Mesenchymal stem cell (in vitro differentiated cells and primary cell): Measurements from ENCODE around the gene CEP128.

ENCODE experiments used
- DNase-seq: peaks from one replicate; pipeline ENCODE4 v3.0.0-alpha.2; 2013
- H2AFZ ChIP-seq: one replicate; pipeline ENCODE4 v1.6.1; 2013; ENCODE audit warnings: low read depth, mild to moderate bottlenecking, control low read depth, inconsistent platforms, low read length, moderate library complexity
- H2AK5ac ChIP-seq: 2 replicates; pipeline ENCODE4 v1.6.1; 2013; ENCODE audit warnings: low read length, moderate library complexity, mild to moderate bottlenecking, inconsistent platforms; ENCODE audit not compliant: severe bottlenecking
- H2BK120ac ChIP-seq: one replicate; pipeline ENCODE4 v1.6.1; 2013; ENCODE audit warnings: low read depth, mild to moderate bottlenecking, inconsistent platforms, low read length, moderate library complexity
- H2BK12ac ChIP-seq, 2 experiments: one replicate each; pipeline ENCODE4 v1.6.1; 2013; ENCODE audit warnings: inconsistent platforms in 2 of 2, low read length in 2 of 2, mild to moderate bottlenecking in 2 of 2, moderate library complexity in 2 of 2, control low read depth in 1 of 2
- H2BK15ac ChIP-seq: one replicate; pipeline ENCODE4 v1.6.1; 2013; ENCODE audit warnings: mild to moderate bottlenecking, low read depth, inconsistent platforms; ENCODE audit not compliant: poor library complexity, severe bottlenecking
- H2BK5ac ChIP-seq: 2 replicates; pipeline ENCODE4 v1.6.1; 2013; ENCODE audit warnings: low read depth, mild to moderate bottlenecking, low read length, control low read depth, inconsistent platforms; ENCODE audit not compliant: poor library complexity, severe bottlenecking
- H3K14ac ChIP-seq, 2 experiments: one replicate each; pipeline ENCODE4 v1.6.1; 2013; ENCODE audit warnings: inconsistent platforms in 2 of 2, low read length in 2 of 2, control low read depth in 1 of 2, mild to moderate bottlenecking in 1 of 2, moderate library complexity in 1 of 2
- H3K18ac ChIP-seq, 2 experiments: one replicate each; pipeline ENCODE4 v1.6.1; 2013; ENCODE audit warnings: inconsistent platforms in 2 of 2, low read length in 2 of 2, control low read depth in 1 of 2, low read depth in 1 of 2, mild to moderate bottlenecking in 1 of 2
- H3K23ac ChIP-seq, 2 experiments: one replicate each; pipeline ENCODE4 v1.6.1; 2013; ENCODE audit warnings: inconsistent platforms in 2 of 2, low read length in 2 of 2, mild to moderate bottlenecking in 2 of 2, moderate library complexity in 2 of 2, control low read depth in 1 of 2
- H3K27ac ChIP-seq: 2 replicates; pipeline ENCODE4 v1.5.1; 2013; ENCODE audit warnings: mild to moderate bottlenecking, moderate library complexity, low read length, control low read depth, inconsistent platforms; ENCODE audit not compliant: poor library complexity, severe bottlenecking
- H3K27me3 ChIP-seq, 2 experiments: 2 replicates each; pipeline versions ENCODE4 v1.6.1 to v1.7.0; 2013; ENCODE audit warnings: low read length in 2 of 2, mild to moderate bottlenecking in 2 of 2, moderate library complexity in 2 of 2, control low read depth in 1 of 2, inconsistent platforms in 1 of 2; ENCODE audit not compliant: control insufficient read depth in 1 of 2, insufficient read depth in 1 of 2
- H3K36me3 ChIP-seq, 2 experiments: 2 replicates each; pipeline versions ENCODE4 v1.6.1 to v1.7.0; 2013; ENCODE audit warnings: low read length in 2 of 2, control low read depth in 1 of 2, inconsistent platforms in 1 of 2, low read depth in 1 of 2, mild to moderate bottlenecking in 1 of 2; ENCODE audit not compliant: insufficient read depth in 2 of 2, control insufficient read depth in 1 of 2
- H3K4ac ChIP-seq, 2 experiments: one replicate each; pipeline ENCODE4 v1.6.1; 2013; ENCODE audit warnings: inconsistent platforms in 2 of 2, low read length in 2 of 2, mild to moderate bottlenecking in 2 of 2, moderate library complexity in 2 of 2, control low read depth in 1 of 2, low read depth in 1 of 2
- H3K4me1 ChIP-seq: 2 replicates; pipeline ENCODE4 v1.6.1; 2013; ENCODE audit warnings: low read depth, low read length, control low read depth; ENCODE audit not compliant: control insufficient read depth, insufficient read depth
- H3K4me2 ChIP-seq: 2 replicates; pipeline ENCODE4 v1.6.1; 2013; ENCODE audit warnings: low read length, mild to moderate bottlenecking, inconsistent platforms; ENCODE audit not compliant: poor library complexity, severe bottlenecking
- H3K4me3 ChIP-seq, 2 experiments: 2 replicates each; pipeline versions ENCODE4 v1.5.1 to v1.7.0; 2013; ENCODE audit warnings: low read length in 2 of 2, mild to moderate bottlenecking in 2 of 2, control low read depth in 1 of 2, low read depth in 1 of 2; ENCODE audit not compliant: insufficient read depth in 1 of 2
- H3K79me1 ChIP-seq: replicated peaks from 2 replicates; pipeline ENCODE4 v1.6.1; 2013; ENCODE audit warnings: mild to moderate bottlenecking, control low read depth, low read length, inconsistent platforms; ENCODE audit not compliant: poor library complexity, severe bottlenecking
- H3K9ac ChIP-seq: 2 replicates; pipeline ENCODE4 v1.7.0; 2013; ENCODE audit warnings: mild to moderate bottlenecking, low read length, moderate library complexity
- H3K9me3 ChIP-seq: 2 replicates; pipeline ENCODE4 v1.7.0; 2013; ENCODE audit warnings: mild to moderate bottlenecking, low read length; ENCODE audit not compliant: control insufficient read depth
- H4K8ac ChIP-seq: one replicate; pipeline ENCODE4 v1.6.1; 2013; ENCODE audit warnings: inconsistent platforms, mild to moderate bottlenecking, low read length, moderate library complexity
- H4K91ac ChIP-seq: one replicate; pipeline ENCODE4 v1.6.1; 2013; ENCODE audit warnings: mild to moderate bottlenecking, low read length, inconsistent platforms
- WGBS: methylation state at CpG from one replicate; pipeline ENCODE4 v1.1.7; 2013; ENCODE audit warnings: mixed read lengths; 5-methylcytosine and 5-hydroxymethylcytosine counted together

CEP128 gene

DNA sequence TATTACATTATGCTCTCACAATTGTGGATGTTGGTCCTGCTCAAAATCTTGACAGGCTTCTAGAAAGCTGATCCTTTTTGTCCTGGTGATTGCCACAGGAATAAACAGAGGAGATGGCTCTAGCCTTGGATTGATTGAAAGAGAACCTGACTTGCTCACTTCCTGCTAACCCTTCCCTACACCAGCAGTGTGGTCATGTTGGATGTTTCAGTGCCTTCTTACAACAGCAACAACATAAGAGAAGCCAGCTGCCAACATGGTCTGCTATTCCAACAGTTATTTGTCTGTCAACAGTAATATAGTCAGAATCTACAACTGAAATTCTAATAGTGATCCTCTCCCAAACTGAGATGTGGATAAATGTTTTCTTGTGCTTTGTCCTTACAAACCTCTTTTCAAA lies 418.6 kb downstream of the CEP128 start:
- no peak overlapping the region for H3K23ac ChIP-seq
- no peak overlapping the region for H4K8ac ChIP-seq
- no peaks in the 10 kb centered on the region for H3K9me3 ChIP-seq
- no peak overlapping the region for H3K27ac ChIP-seq
- no peaks in the 10 kb centered on the region for H3K36me3 ChIP-seq
- H3K27me3 ChIP-seq: no peaks in the 10 kb centered on the region
- H2BK5ac ChIP-seq: no peak overlapping the region
- H3K4me3 ChIP-seq: no peak overlapping the region
- no peak overlapping the region for H3K4me2 ChIP-seq
- H4K91ac ChIP-seq: no peak overlapping the region
- H2AFZ ChIP-seq: no peak overlapping the region
- no peak overlapping the region for H3K14ac ChIP-seq
- H3K79me1 ChIP-seq: no peaks in the 10 kb centered on the region
- no peak overlapping the region for H2BK120ac ChIP-seq
- H2BK15ac ChIP-seq: no peak overlapping the region
- no peak overlapping the region for H3K18ac ChIP-seq
- no peak overlapping the region for H2BK12ac ChIP-seq
- no peak overlapping the region for H2AK5ac ChIP-seq
- no peak overlapping the region for H3K9ac ChIP-seq
- DNase-seq: peak; percentile 14
- no peaks in the 10 kb centered on the region for H3K4me1 ChIP-seq
- no peak overlapping the region for H3K4ac ChIP-seq

DNA sequence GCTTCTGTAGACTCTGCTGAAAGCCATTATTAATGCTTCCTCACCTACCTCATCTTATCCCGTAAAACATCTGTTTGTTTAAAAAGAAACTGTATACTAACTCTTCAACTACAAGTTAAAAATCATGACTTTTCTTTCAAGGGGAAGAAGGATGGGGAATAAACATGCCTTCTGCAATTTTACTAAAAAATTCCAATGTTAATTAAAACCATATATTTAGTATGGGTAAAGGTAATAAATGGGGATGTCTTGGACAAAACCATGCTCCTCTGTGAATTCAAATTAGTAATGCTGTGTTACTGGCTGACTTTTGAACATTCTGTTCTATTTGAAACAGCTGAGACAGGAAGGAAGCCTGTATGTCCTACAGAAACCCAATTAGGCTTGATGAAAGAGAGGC lies 419.1 kb downstream of the CEP128 start:
- Histone ChIP-seq H2BK15ac (no peak overlapping the region), H3K27ac (no peak overlapping the region), H2BK12ac (no peak overlapping the region), H3K4me2 (no peak overlapping the region), H3K4me1 (no peaks in the 10 kb centered on the region), H3K4me3 (no peak overlapping the region), H2AFZ (no peak overlapping the region), H2BK120ac (no peak overlapping the region), H3K23ac (no peak overlapping the region), H3K14ac (no peak overlapping the region), H3K79me1 (no peaks in the 10 kb centered on the region), H4K8ac (no peak overlapping the region), H3K4ac (no peak overlapping the region), H3K9ac (no peak overlapping the region), H2AK5ac (no peak overlapping the region), H4K91ac (no peak overlapping the region), H3K18ac (no peak overlapping the region), H2BK5ac (no peak overlapping the region), H3K9me3 (no peaks in the 10 kb centered on the region), H3K36me3 (no peaks in the 10 kb centered on the region), H3K27me3 (no peaks in the 10 kb centered on the region)
- no peak for DNase-seq
- WGBS: no CpG with 5 or more reads among the region's 1 CpG

DNA sequence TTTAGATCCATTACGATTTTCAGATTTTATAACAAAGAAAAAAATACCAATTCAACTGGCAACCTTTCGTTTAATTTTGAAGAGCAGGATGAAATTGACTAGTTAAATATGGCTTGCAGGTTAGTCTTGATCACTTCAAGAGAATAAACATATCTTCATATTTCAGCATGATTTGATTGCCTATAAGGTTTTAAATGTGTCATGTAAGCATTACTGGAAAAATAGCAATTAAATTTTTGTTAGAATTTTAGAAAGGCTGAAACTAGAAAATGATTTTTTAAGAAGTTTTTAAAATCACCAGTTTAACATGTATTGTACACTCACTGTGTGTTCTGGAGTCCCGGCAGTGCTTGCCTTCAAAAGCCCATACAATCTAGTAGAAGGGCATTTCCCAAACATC lies 420.1 kb downstream of the CEP128 start:
- Histone ChIP-seq H4K8ac (no peak overlapping the region), H2BK120ac (no peak overlapping the region), H3K79me1 (no peaks in the 10 kb centered on the region), H2BK5ac (no peak overlapping the region), H3K4me1 (no peaks in the 10 kb centered on the region), H3K27me3 (no peaks in the 10 kb centered on the region), H3K9ac (no peak overlapping the region), H3K27ac (no peak overlapping the region), H3K23ac (no peak overlapping the region), H3K18ac (no peak overlapping the region), H4K91ac (no peak overlapping the region), H2BK12ac (no peak overlapping the region), H3K14ac (no peak overlapping the region), H2BK15ac (no peak overlapping the region), H3K4me3 (no peak overlapping the region), H2AFZ (no peak overlapping the region), H2AK5ac (no peak overlapping the region), H3K36me3 (no peaks in the 10 kb centered on the region), H3K4me2 (no peak overlapping the region), H3K9me3 (no peaks in the 10 kb centered on the region), H3K4ac (no peak overlapping the region)
- WGBS: 80% methylated on average over 1 of the region's 3 CpGs
- DNase-seq: no peak

DNA sequence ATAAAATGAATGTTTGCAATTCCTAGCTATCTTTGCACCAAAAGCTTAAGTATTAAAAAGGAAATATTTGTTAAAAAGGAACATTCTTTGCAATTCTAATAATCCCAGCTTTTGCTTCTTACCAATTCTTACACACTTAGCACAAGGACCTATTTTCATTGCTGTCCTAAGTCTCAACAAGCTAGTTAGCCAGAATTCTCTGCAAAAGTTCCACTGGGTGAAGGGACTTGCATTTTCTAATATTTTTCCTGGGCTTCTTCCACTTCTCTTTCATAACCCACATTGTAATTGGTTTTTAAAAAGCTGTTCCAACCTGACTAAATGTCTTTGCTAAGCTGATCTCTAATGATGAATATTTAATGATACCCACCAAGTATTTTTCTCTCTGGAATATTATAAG lies 422.5 kb downstream of the CEP128 start:
- no peak overlapping the region for H3K4ac ChIP-seq
- no peak overlapping the region for H2BK12ac ChIP-seq
- no peak overlapping the region for H2AK5ac ChIP-seq
- H3K18ac ChIP-seq: no peak overlapping the region
- H3K9ac ChIP-seq: no peak overlapping the region
- no peak overlapping the region for H3K4me3 ChIP-seq
- no peak overlapping the region for H2BK120ac ChIP-seq
- no peaks in the 10 kb centered on the region for H3K36me3 ChIP-seq
- no peak overlapping the region for H3K14ac ChIP-seq
- no peak overlapping the region for H4K8ac ChIP-seq
- H4K91ac ChIP-seq: no peak overlapping the region
- no peaks in the 10 kb centered on the region for H3K79me1 ChIP-seq
- no peak overlapping the region for H2AFZ ChIP-seq
- H3K27ac ChIP-seq: no peak overlapping the region
- no peak overlapping the region for H2BK15ac ChIP-seq
- no peaks in the 10 kb centered on the region for H3K4me1 ChIP-seq
- no peaks in the 10 kb centered on the region for H3K27me3 ChIP-seq
- no peak overlapping the region for H2BK5ac ChIP-seq
- no peak overlapping the region for H3K23ac ChIP-seq
- no peak overlapping the region for H3K4me2 ChIP-seq
- DNase-seq: no peak
- no peaks in the 10 kb centered on the region for H3K9me3 ChIP-seq
